ENCODE measurements around the gene HIGD1B.
"Not testable (repeated sequence)": the region's sequence is repeated elsewhere in the genome, so short reads cannot be mapped to it uniquely, and the experiment has no call there.

The HIGD1B gene

DNA sequence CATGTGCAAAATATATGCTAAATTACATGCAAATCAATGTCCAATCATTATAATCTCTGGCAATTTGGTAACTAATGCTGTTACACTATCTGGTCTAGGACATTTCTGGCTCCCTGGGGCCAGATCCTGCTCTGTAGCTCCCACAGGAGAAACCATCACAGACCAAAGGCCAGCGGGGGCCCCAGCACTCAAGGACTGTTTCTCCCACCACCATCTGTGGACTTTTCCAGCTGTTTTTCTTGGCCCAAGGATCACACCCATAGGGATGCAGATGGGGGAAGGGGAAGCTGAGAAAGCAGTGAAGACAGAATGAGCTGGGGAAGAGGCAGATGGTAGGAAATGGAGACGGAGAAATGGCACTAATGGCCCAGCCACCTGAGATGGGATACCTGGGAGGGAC, at the start of gene HIGD1B:
Gene HIGD1B (plus strand): TSS at position 298 of the 400 bp plus-strand sequence. CDS start 270 bp downstream, outside the sequence.
- no peak for DNase-seq

DNA sequence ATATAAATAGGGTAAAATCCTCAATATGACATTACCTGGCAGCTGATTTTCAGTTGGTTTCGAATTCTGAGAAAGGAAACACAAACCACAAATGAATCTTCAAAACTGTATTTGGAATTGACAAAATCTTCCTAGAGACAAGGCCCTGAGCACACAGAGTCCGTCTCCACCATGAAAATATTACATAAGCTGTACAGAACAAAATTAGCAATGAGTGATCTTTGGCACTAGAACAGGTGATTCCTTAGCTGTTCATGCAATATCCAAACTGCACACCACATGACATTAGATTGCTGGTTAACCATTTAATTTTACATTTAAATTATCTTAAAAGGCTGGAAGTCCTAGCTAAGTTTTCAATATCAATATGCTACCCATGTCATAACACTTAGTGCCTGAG, 49.3 kb upstream of the HIGD1B start:
- no peak for DNase-seq

DNA sequence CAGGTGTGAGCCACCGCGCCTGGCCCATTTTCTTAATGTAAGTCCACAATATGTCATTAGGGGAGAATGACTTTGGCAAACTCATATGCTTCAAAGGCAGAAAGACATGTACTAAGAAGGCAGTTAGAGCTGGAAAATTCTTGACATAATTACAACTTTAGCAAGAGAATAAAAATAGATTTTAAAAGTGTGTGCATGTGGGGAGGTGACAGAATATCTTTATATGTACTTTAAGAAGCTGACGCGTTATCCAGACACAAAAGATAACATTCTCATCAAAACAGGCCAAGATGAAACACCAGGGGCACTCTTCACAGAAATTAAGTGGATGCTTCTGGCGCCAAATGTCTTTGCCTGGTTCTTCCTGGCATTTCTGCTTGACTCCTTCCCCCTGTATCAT, 45.8 kb upstream of the HIGD1B start:
- DNase-seq: no peak

DNA sequence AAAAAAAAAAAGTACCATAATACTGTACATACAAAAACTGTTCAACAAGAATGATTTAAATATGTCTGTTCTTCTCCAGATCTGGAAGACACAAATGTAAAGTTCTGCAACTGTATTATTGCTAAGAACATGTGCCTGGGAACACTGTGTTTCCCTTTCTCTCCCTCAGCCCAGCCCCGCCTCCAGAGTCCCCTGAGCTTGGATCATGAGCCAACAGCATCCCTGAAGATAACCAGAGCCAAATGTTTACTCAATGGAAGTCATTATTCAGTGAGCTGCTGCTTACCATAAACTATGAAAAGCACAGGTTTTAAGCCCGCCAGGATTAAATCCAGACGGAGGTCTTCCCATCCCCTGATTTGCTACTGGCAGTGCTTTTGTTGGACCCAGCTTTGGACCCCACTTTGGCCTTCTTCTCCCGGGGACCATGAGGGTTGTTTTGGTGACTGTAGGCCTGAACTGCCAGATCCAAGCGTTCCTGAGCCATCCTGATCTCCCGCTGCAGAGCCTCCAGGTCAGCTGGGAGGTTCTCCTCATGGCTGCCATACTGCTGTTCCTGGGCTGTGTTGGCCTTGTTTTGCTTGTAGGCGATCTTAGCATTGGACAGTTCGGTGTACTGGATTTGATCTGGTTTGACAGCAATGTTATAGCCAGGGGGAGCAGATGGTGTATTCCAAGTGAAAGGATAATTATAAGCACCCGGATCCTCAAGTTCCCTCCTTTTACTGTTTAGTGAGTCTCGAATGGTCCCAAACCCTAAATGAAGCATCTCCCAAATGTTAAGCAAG, 43.2 kb upstream of the HIGD1B start:
- no peak for DNase-seq

DNA sequence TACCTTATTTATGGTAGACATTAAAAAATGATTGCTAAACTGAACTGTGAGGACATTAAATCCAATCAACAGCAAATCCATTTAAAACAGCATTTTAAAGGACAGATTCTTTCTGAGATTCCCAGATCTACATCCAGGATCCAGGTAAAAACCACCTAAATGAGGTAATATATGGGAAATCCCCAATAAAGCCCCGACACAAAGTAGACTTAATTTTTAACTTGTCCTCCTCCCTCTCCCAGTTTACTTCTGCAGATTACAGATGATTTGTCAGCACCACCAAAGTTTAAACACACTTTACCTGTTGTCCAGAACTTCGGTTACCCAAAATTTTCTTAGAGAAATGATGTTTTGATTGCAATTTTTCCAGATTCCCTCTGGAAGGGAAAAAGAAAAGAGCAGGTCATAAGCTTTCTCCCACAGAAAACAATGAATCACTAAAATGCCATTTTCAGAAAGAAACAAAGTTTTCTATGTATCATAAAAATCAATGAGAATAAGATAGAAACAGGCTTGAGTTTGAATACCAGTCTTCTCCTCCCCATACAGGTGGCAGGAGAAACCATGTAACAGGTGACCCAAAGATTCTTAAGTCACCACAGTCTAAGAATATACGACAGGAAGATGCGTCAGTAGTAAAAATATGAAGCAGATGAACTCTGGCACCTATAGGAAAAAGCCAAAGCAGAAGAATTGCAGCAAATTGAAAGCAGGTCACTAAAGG, 40.4 kb upstream of the HIGD1B start:
- DNase-seq: no peak

DNA sequence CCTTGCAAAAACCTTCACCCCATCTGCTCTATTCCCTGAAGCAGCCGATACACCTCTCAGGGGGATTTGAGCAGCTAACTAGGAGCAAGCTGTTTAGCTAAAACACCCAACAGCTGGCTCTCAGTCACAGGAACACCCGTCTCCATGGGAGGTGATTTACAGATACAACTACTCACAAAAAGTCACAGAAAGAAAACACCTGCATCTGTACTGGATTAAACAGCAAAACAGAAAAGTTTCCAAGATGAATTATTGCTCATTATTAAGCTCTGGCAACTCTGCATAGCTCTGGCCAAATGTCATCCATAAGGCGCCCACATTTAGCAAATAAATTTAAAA, 39.9 kb upstream of the HIGD1B start:
- DNase-seq: no peak

DNA sequence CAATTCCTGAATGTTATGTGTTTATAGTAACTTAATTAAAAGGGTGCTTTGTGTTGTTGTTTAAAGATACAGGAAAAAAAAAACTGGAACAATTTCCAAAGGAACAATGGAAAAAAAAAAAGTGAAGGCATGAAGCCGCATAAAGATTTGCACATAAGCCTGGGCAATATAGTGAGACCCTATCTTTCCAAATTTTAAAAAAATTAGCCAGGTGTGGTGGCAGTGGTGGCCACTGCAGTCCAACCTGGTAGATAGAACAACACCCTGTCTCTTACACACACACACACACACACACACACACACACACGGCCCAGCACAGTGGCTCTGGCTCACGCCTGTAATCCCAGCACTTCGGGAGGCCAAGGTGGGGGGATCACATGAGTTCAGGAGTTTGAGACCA, 39.5 kb upstream of the HIGD1B start:
- no peak for DNase-seq

DNA sequence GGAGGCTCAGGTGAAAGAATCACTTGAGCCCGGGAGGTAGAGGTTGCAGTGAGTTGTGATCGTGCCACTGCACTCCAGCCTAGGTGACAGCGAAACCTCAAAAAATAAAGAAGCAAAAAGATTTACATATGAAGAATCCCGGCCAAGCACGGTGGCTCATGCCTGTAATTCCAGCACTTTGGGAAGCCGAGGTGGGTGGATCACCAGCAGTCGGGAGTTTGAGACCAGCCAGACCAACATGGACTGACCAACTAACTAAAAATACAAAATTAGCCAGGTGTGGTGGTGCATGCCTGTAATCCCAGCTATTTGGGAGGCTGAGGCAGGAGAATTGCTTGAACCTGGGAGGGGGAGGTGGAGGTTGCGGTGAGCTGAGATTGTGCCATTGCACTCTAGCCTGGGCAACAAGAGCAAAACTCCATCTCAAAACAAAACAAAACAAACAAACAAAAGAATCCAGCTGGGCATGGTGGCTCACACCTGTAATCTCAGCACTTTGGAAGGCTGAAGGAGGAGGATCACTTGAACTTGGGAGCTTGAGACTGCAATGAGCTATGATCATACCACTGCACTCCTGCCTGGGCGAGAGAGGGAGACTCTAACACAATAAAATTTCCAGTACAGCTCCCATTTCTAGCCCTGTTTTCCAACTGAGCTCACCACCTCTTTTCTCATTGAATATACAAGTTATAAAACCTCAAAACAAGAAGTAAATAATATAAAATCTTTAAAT, 38.9 kb upstream of the HIGD1B start:
- DNase-seq: not testable (repeated sequence)

DNA sequence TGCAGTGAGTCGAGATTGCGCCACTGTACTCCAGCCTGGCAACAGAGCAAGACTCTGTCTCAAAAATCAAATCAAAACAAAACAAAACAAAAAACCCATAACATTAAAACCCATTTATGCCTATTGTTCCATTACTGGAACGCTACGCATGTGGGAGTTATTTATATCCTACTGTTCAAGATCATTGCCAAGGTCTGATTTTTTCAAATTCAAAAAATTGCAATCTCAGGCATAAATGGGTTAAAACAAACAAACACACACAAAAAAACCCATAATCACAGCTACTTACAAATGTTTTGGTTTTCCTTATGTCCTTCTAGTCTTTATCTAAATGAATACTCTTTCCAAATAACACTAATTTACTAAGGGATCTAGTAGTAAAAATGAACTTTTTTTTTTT, 35.4 kb upstream of the HIGD1B start:
- DNase-seq: no peak

DNA sequence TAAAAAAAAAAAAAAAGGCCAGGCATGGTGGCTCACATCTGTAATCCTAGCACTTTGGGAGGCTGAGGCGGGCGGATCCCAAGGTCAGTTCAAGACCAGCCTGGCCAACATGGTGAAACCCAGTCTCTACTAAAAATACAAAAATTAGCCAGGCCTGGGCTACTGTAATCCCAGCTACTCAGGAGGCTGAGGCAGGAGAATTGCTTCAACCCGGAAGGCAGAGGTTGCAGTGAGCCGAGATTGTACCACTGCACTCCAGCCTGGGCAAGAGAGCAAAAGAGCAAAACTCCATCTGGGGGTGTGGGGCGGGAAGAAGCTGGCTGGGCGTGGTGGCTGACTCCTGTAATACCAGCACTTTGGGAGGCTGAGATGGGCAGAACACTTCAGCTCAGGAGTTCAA, 29.2 kb upstream of the HIGD1B start:
- not testable (repeated sequence) for DNase-seq

DNA sequence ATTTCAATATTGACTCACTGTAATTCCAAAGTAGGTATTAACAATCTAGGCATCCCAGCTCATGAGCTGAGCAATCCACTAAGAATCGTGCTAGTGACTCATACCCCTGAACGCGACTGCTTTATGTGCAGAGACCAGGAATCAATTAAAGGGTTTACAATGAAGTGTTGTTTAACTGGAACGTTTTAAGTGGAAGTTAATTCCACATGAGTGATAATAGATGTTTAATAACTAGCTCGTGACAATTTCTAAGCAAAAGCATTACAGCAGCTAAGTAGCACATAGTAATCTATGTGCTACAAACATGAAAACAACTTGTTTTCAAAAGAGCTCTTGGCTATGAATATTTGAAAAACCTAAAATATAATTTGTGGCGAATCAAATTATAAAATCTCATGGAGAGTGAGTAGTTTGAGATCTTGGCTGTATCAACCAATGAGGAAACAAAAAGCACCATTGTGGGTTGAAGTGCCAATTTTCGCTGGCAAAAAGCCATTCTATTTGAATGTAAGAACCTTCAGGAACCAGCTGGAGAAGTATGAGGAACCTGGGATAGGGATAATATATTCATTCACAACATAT, 27.0 kb upstream of the HIGD1B start:
- DNase-seq: no peak

DNA sequence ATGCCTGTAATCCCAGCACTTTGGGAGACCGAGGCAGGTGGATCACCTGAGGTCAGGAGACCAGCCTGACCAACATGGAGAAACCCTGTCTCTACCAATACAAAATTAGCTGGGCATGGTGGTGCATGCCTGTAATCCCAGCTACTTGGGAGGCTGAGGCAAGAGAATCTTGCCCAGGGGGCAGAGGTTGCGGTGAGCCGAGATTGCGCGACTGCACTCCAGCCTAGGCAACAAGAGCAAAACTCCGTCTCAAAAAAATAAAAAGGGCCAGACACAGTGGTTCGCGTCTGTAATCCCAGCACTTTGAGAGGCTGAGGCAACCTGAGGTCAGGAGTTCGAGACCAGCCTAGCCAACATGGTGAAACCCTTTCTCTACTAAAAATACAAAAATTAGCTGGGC, 22.4 kb upstream of the HIGD1B start:
- DNase-seq: not testable (repeated sequence)

DNA sequence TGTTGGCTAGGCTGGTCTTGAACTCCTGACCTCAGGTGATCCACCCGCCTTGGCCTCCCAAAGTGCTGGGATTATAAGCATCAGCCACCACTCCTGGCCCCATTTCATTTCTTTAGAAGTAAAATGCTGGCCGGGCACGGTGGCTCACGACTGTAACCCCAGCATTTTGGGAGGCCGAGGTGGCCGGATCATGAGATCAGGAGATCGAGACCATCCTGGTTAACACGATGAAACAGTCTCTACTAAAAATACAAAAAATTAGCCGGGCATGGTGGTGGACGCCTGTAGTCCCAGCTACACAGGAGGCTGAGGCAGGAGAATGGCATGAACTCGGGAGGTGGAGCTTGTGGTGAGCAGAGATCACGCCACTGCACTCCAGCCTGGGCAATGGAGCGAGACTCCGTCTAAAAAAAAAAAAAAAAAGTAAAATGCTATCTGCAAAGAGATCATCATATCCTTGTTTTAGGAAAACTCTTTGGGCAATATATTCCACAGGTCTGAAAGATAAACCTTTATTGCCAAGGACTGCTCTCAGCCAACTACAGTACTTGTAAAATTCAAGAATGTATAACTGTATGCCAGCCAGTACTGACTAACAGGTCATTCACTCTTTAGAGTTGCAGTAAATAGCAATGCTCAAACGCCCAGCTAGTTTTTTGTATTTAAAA, 21.4 kb upstream of the HIGD1B start:
- no peak for DNase-seq

DNA sequence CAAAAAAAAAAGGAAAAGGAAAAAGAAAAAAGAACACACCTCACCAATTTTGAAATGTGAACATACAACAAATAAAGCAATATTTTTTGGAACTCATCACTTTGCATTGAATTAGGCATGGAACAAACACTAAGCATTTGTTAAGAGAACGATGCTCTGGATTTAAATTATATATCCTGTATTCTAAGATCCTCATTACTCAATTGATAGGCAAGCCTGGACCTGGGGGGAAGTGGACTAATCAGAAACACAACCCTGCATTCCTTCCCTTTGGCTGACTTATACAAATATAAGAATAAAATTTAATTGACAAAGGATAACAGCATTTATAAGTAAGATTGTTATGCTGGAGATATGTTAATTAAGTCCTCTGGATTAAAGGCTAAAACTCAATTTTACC, 19.8 kb upstream of the HIGD1B start:
- no peak for DNase-seq

DNA sequence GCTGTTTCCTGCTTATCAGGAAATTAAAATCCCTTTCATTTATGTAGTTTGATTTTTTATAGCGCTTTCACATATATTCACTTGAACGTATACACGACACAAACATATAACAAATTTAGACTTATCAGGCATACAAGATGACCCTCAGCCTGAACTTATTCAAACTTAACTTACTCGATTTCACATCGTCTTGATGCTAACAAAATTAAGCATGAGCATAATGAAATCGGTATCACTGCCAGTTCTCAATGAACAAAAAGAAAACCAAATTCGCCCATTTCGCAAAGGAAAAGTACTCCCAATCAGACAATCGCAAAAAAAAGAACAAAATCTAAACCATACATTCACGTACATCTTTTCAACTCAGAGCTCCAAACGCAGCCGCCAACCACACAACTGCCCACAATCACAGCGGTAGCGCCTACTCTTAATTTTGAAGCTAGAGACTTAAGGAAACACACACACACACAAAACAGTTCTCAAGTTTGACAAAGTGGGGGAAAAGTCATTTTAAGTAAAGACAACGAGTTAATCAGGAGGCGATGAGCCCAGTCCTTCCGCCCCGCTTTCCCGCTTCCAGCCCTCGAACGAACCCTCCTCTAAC, 18.7 kb upstream of the HIGD1B start:
- DNase-seq: peak; percentile 58

DNA sequence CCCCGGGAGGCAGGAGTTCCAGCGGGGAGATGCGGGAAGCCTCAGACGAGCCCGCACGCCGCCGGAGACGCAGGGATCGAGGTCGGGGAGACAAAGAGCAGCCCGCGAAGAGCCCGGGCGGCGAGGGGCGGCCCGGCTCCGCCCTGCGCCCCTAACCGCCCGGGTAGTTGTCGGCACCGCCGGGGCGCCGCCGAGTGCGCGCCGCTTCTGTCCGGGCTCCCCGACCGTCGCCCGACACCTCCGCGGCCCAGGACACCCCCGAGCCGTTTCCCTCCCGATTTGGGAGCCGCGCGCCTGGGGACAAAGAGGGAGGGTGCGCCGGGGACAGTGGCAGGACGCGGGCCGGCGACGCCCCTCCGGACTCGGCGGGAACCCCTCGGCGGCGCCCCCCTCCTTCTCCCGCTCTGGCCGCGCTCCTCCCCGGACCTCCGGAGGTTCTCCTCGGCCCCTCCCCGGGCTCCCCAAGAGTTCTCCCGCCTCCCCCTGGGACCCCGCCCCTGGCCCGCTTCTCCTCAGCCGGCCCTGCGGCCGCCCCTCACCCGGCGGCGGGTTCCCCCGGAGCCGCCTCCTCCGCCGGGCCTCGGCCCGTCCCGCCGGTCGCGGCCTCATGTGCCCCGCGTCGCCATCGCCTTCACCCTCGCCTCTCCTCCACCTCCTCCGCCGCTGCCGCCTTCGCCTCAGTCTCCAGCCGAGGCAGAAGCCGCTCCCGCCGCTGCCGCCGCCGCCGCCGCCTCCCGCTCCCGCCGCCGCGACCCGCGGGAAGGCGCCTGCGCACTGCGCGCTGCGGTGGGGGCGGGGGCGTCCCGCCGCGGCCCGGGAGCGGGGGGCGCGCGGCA, 17.9 kb upstream of the HIGD1B start, which contains the start of gene GJC1:
Gene GJC1 (minus strand): TSS at position 765 of the 836 bp plus-strand sequence. CDS start 24,470 bp downstream, outside the sequence.
- peak; percentile 66 for DNase-seq

DNA sequence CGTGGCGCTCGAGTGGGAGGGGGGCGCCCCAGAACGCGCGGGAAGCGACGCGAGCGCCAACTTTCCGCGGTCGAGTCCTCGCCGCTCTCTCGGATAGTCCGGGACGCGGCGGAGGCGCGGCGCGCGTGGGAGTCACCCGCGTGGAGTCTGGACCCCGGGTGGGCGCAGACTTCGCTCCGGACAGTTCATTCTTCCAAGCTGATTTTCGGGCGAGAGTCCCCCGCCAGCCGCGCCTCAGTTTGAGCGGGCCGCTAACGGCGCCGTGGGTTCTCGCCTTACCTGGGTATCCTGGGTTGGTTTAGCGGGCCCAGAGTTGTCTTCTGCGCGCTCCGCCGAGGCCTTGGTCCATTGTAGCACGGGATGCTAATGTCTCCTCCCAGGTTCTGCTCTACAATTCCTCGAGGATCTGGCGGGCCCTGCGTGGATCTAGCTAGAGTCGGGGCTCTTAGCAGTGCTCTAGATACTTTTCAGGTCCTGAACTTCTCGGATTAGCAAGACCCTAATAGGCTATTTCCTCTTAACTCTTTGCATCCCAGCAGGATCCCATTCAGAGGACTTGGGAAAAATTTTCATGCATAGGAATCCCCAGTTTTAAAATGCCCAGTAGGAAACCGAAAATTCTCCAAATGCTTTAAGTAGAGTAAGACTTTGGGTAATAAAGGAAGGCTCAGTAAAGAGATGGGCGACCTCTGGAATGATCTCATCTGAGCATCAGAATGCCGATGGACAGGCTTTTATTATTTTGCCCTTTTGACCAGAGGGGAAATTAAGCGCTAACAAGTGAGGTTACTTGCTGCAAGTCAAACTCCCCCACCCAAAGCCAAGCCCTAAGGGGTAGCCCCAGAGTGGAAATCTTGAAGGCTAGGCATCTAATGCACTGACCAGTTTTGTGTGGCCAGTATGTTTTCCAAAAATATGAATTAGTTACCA, 17.1 kb upstream of the HIGD1B start:
- no peak for DNase-seq

DNA sequence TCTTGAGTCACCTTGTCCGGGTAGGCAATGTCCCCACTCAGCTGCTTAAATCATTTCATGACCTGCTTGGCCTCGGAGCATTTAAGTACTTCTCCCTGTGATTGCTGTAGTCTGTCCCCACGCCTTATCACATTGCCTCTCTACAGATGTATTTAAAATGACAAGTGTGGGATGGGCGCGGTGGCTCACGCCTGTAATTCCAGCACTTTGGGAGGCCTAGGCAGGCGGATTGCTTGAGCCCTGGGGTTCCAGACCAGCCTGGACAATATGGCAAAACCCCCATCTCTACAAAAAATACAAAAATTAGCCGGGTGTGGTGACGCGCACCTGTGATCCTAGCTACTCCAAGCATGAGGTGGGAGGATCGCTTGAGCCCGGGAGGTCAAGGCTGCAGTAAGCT, 16.3 kb upstream of the HIGD1B start:
- peak; percentile 31 for DNase-seq

DNA sequence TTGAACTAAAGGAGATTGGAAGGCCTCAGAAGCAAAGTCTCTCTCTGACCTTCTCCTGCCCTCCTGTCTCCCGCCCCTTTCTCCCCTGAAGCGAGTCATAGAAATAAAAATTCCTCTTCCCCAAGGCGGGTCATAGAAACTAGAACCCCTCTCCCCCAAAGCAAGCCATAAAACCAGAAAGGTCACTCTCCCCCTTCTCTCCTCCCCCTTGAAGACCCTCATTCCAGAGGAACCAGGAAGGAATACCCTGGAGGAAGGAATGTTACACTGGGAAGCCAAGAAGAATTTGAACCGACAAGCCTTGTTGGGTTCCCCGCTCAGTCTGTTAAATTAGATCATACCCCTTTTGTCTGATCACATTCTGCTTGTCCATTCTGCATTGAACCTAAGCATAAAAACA, 14.9 kb upstream of the HIGD1B start:
- DNase-seq: no peak

DNA sequence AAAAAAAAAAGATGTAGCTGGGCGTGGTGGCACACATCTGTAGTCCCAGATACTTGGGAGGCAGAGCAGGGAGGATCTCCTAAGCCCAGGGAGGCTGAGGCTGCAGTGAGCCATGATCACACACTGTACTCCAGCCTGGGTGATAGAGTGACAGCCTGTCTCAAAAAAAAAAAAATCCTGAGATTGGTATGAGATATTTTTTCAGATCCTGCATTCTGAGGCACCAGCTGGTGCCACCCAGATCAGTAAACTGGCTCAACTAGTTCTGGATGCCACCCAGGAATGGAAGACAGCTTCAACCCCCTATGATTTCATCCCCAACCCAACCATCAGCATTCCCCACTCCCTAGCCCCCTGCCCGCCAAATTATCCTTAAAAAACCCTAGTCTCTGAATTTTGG, 10.5 kb upstream of the HIGD1B start:
- no peak for DNase-seq

All from activated effector memory CD4-positive, alpha-beta T cell treated with anti-CD3 and anti-CD28 coated beads, Interleukin-2, amount 50 U/mL, for 16 hours (primary cell).